IPS-20b (cell line): ENCODE data around the gene EPRS1.
A peak's percentile ranks its signal among the peaks of the same experiment; 100 is the strongest.
"Not testable (repeated sequence)": the region's sequence is repeated elsewhere in the genome, so short reads cannot be mapped to it uniquely, and the experiment has no call there.

Source experiments
- H3K27ac ChIP-seq: one replicate; pipeline ENCODE4 v1.5.1; 2013; ENCODE audit warnings: low read length
- H3K27me3 ChIP-seq: 2 replicates; pipeline ENCODE4 v1.6.1; 2013; ENCODE audit warnings: mild to moderate bottlenecking, low read length, inconsistent platforms; ENCODE audit not compliant: insufficient read depth
- H3K36me3 ChIP-seq: 2 replicates; pipeline ENCODE4 v1.6.1; 2013; ENCODE audit warnings: low read depth, mild to moderate bottlenecking, inconsistent platforms, low read length, moderate library complexity; ENCODE audit not compliant: insufficient read depth
- H3K4me1 ChIP-seq: 2 replicates; pipeline ENCODE4 v1.6.1; 2013; ENCODE audit warnings: mild to moderate bottlenecking, control low read depth, inconsistent platforms, low read length, moderate library complexity; ENCODE audit not compliant: insufficient read depth
- H3K4me3 ChIP-seq: 2 replicates; pipeline ENCODE4 v1.5.1; 2013; ENCODE audit warnings: mild to moderate bottlenecking, low read length, inconsistent platforms
- H3K9ac ChIP-seq: 2 replicates; pipeline ENCODE4 v1.6.1; 2013; ENCODE audit warnings: low read depth, mild to moderate bottlenecking, inconsistent platforms, low read length, moderate library complexity
- H3K9me3 ChIP-seq: 2 replicates; pipeline ENCODE4 v1.6.1; 2013; ENCODE audit warnings: mild to moderate bottlenecking, low read depth, low read length, inconsistent platforms; ENCODE audit not compliant: insufficient read depth

EPRS1 gene

DNA sequence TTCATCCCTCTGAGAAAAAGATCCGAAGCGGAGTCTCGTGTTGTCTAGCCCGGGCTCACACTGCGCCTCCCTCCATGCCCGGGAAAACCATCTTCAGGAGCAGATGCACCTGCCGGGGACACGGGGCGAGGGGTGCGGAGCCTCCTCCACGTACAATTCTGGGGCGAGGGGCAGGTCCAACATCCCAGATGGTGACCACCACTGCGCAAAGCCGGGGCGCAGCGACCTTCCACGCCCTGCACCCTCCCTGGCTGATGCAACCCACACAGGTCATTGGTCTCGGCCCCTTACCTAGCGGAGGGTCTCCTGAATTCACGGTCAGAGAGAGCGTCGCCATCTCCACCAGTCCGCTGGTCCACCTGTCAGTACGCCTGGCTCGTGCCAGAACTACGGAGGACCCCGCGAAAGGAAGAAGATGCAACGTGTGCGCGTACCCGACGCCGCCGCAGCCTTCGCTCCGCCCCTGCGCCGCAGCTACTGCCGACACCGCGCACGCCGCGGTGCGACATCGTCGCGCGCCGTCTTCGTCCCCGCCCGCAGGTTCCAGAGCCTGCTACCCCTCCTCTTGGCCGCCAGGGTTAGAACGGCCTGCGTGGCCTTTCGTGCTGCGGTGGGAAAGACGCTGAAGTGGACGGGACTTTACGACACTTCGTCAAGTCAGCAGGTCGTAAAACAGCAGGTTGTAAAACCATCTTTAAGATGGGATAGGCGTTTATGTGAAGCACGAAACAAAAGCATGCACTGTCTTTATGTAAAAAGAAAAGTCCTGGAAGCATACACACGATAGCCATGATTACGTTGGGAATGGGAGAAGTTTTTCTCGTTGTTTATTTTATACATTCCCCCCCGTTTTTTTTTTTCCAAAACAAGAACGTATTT, at the start of gene EPRS1:
Gene EPRS1 (minus strand): TSS at position 454 of the 879 bp plus-strand sequence. CDS start 117 bp downstream, at position 337.
- Histone ChIP-seq H3K27me3 (no peaks in the 10 kb centered on the region), H3K4me3 (peak within 1 kb of the TSS; percentile 99), H3K9me3 (no peaks in the 10 kb centered on the region), H3K9ac (peak within 1 kb of the TSS; percentile 96), H3K36me3 (no peaks in the 10 kb centered on the region; the same call in 1 of the 2 replicates), H3K4me1 (no peaks in the 10 kb centered on the region), H3K27ac (peak within 1 kb of the TSS; percentile 66)

GRCh38 chr1:220094016-220094911, 48.0 kb upstream of the EPRS1 start, which contains the start of gene IARS2:
Gene IARS2 (plus strand): TSS chr1:220094132. CDS start chr1:220094217, 85 bp downstream.
- Histone ChIP-seq H3K36me3 (peaks cover 21% of the 10 kb centered on the region), H3K4me3 (peak within 1 kb of the TSS; percentile 93), H3K27ac (peak within 1 kb of the TSS; percentile 4)

DNA sequence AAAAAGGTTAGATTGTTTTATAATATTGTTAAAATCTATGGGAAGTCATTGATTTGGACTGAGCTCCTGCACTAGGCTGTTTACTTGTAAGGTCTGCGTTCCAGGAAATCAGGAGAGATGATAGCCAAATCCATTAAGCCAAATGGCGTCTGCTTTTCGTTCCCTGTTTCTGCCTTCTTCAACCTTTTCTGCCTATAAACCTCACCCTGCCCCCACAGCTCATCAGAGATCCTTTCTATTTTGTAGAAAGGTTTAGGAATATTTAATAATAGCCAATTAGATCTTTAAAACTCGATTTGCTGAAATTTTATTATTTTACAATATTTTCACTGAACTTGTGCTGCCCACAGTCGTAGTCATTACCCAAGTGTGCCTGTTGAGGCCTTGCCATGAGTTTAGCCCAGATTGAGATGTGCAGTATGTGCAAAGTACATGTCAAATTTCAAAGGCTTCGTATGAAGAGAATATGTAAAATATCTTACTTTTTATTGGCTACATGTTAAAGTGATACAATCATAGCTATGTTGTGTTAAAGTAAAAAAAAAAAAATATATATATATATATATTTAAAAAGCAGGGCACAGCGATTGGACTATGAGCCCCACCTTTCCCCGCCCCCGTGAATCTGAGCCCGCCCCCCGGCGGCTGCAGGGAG, 47.2 kb upstream of the EPRS1 start:
- no peak overlapping the region; the same call in 1 of the 2 replicates for H3K4me3 ChIP-seq
- H3K27ac ChIP-seq: no peak overlapping the region
- no peaks in the 10 kb centered on the region for H3K27me3 ChIP-seq
- peaks cover 17% of the 10 kb centered on the region for H3K36me3 ChIP-seq
- H3K9me3 ChIP-seq: no peaks in the 10 kb centered on the region
- no peaks in the 10 kb centered on the region; the same call in 1 of the 2 replicates for H3K4me1 ChIP-seq
- no peak overlapping the region for H3K9ac ChIP-seq

More at GRCh38 chr1:220094016-220094911, 48.0 kb upstream of the EPRS1 start, which contains the start of gene IARS2:
- Histone ChIP-seq H3K4me1 (no peaks in the 10 kb centered on the region; the same call in 1 of the 2 replicates), H3K27me3 (no peaks in the 10 kb centered on the region), H3K9me3 (no peaks in the 10 kb centered on the region), H3K9ac (peak within 1 kb of the TSS; percentile 82)

DNA sequence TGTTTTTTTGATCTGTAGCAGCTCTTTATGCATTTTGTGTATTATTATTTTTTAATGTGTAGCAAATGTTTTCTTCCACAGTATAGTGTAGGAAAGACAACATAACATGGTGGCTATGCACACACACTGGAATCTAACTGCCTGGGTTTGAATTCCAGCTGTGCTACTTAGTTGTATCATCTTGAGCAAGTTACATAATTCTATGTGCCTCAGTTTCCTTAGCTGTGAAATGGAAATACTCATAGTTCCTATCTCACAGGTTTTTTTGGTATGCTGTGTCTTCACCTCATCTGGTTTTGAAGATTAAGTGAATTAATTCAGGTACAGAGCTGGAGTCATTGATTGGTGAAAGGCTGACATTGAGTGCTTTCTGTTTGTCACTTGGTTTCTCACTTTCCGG, 46.4 kb upstream of the EPRS1 start:
- Histone ChIP-seq H3K27ac (no peak overlapping the region), H3K27me3 (no peaks in the 10 kb centered on the region), H3K4me3 (no peak overlapping the region), H3K4me1 (no peaks in the 10 kb centered on the region; the same call in 1 of the 2 replicates), H3K36me3 (peaks cover 12% of the 10 kb centered on the region), H3K9ac (no peak overlapping the region), H3K9me3 (no peaks in the 10 kb centered on the region)

- peak within 1 kb of the TSS; percentile 70; the same call in 1 of the 2 replicates for H3K9ac ChIP-seq
- H3K4me3 ChIP-seq: peak within 1 kb of the TSS; percentile 79
- no peaks in the 10 kb centered on the region for H3K27me3 ChIP-seq
- no peak within 1 kb of the TSS for H3K27ac ChIP-seq
- no peaks in the 10 kb centered on the region for H3K4me1 ChIP-seq
- H3K36me3 ChIP-seq: no peaks in the 10 kb centered on the region
- H3K9me3 ChIP-seq: no peaks in the 10 kb centered on the region
Observed at GRCh38 chr1:220089650-220090556, 43.6 kb upstream of the EPRS1 start, which contains the start of gene BPNT1. Gene BPNT1 (minus strand): TSS chr1:220089788. CDS start chr1:220079846, 9,942 bp downstream.

GRCh38 chr1:220086261-220086686, 40.0 kb upstream of the EPRS1 start:
- H3K27me3 ChIP-seq, H3K9ac ChIP-seq, H3K9me3 ChIP-seq, H3K4me1 ChIP-seq, H3K27ac ChIP-seq, H3K36me3 ChIP-seq, H3K4me3 ChIP-seq: not testable (repeated sequence)

DNA sequence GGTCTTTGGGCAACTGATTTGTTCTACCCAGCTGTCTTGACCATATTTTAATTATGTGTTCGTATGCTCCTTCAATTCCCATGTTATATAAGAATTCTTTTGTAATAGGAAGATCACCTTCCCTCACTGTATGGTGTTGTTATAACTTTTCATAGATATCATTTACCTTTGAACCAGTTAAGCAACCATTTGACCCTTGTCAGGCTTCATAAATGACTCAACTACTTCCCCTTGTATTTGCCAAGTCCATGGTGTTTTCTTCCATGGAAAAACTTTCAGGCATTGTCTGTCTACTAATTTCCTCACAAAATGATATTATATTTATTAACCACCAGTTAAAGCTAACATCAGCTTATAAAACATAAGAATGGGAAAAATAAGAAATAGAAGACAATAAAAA, 38.2 kb upstream of the EPRS1 start:
- no peak overlapping the region for H3K27ac ChIP-seq
- no peaks in the 10 kb centered on the region for H3K9me3 ChIP-seq
- no peak overlapping the region for H3K9ac ChIP-seq
- no peaks in the 10 kb centered on the region for H3K27me3 ChIP-seq
- H3K4me3 ChIP-seq: no peak overlapping the region
- no peaks in the 10 kb centered on the region for H3K4me1 ChIP-seq
- no peaks in the 10 kb centered on the region for H3K36me3 ChIP-seq

DNA sequence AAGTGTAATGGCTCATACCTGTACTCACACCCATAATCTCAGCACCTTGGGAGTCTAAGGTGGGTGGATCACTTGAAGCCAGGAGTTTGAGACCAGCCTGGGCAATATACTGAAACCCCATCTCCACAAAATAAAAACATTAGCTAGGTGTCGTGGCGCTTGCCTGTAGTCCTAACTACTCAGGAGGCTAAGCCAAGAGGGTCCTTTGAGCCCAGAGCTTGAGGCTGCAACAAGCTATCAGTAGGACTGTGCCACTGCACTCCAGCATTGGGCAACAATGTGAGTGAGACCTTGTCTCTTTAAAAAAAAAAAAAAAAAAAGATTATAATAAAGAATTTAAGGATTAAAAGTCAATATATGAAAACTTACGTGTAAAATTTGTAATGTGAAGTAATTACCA, 31.6 kb upstream of the EPRS1 start:
- peaks cover under 1% of the 10 kb centered on the region for H3K36me3 ChIP-seq
- no peak overlapping the region for H3K4me3 ChIP-seq

GRCh38 chr1:220076861-220077762, 30.8 kb upstream of the EPRS1 start:
- Histone ChIP-seq H3K4me3 (no peak overlapping the region), H3K36me3 (peaks cover 7% of the 10 kb centered on the region), H3K9me3 (no peaks in the 10 kb centered on the region), H3K9ac (no peak overlapping the region), H3K27ac (no peak overlapping the region), H3K4me1 (no peaks in the 10 kb centered on the region), H3K27me3 (no peaks in the 10 kb centered on the region)

More for the DNA sequence above, 31.6 kb upstream of the EPRS1 start:
- Histone ChIP-seq H3K9me3 (no peaks in the 10 kb centered on the region), H3K27me3 (no peaks in the 10 kb centered on the region), H3K27ac (no peak overlapping the region), H3K9ac (no peak overlapping the region), H3K4me1 (no peaks in the 10 kb centered on the region)
